ENCODE results near the gene CCNG2. TPM values are rescaled to one million over a fixed set of nuclear protein-coding genes. Genes with fewer than 3 reads are reported as not detected.

CCNG2 gene
- total RNA-seq, 2 experiments from 2014 or later, result 26.9 TPM

DNA sequence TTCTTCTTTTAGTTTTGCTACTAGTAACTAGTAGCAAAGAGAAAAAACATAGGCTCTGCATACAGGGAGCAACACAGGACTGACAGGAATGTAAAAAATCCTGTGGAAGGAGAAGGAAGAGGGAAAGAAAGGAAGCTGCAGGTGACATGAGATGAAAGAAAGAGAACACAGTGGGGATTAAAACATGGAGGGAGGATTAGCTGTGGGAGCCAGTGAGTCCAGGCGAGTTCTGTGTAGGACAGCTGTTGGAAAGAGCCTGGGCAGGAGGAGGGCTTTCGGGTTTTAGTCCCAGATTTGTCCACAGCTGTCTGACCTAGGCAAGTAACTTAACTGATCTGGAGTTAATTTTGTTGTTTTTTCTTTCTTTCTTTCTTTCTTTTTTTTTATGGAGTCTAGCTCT lies 21.6 kb downstream of the CCNG2 start:
- no peaks in the 10 kb centered on the region for H3K4me1 Mint-ChIP-seq (ENCODE audit: low read depth)
- no peaks in the 10 kb centered on the region for H3K36me3 Mint-ChIP-seq (ENCODE audit: low read depth)
- no peak overlapping the region for H3K27ac Mint-ChIP-seq
- no peak overlapping the region for H3K4me3 Mint-ChIP-seq
- H3K27me3 Mint-ChIP-seq (ENCODE audit: low read depth), result peaks cover 13% of the 10 kb centered on the region
- no peaks in the 10 kb centered on the region for H3K9me3 Mint-ChIP-seq (ENCODE audit: insufficient read depth)
- CTCF ChIA-PET, result interaction anchor here (1.2 to 2.9 kb wide), 3 partner anchors 10 to 83 kb away, joined by 3 to 11 read pairs (median 5); no protein-coding TSS in a partner anchor
- POLR2A ChIA-PET, result interaction anchor here (1.0 to 1.1 kb wide), 2 partner anchors 14 to 16 kb away, joined by 3 to 4 read pairs; no protein-coding TSS in a partner anchor
- ATAC-seq, result no peak
- DNase-seq, result no peak

DNA sequence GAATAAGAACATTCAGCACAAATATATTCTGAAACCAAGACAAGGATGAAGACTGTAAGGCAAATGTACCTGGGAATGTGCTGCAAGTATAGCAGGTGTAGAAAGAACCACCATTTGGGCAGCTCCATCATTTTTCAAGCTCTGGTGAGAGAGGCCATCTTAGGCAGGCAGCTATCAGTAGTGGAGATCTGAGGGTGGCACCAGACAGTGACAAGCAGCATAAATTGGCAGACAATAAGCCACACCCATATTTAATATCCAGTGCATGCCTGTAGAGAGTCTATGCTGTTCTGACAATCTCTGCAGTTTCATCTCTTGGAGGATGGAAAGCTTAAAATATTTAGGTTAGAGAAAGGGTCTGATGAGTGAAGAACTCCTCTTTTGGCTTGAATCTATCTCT lies 22.5 kb downstream of the CCNG2 start:
- ChIA-PET CTCF (interaction anchor here (1.1 to 2.9 kb wide), 3 partner anchors 9 to 84 kb away, joined by 3 to 11 read pairs (median 4); no protein-coding TSS in a partner anchor), POLR2A (no interaction called here)
- ATAC-seq (no peak), DNase-seq (no peak)
- Mint-ChIP-seq H3K36me3 (ENCODE audit: low read depth) (no peaks in the 10 kb centered on the region), H3K9me3 (ENCODE audit: insufficient read depth) (no peaks in the 10 kb centered on the region), H3K27ac (no peak overlapping the region), H3K27me3 (ENCODE audit: low read depth) (peaks cover 18% of the 10 kb centered on the region), H3K4me3 (no peak overlapping the region), H3K4me1 (ENCODE audit: low read depth) (no peaks in the 10 kb centered on the region)

DNA sequence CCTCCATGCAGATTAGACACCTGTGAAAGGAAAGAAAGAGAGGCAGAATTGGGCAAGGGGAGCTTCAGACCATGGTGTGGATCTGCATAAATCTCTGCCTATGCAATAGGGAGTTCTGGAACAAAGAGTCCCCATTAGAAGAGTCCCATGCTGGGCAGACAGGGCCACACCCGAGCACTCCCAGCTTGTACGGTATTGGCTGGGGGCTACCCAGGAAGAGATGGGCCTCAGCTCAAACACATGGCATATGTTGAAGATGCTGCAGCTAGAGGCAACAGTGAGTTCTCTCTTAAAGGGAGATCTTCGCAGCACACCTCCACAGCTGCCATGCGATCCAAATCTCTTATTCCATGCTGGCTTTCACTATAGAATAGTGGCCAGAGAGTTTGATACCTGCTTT lies 24.7 kb downstream of the CCNG2 start:
- CTCF ChIA-PET, result interaction anchor here (0.8 to 1.2 kb wide), 4 partner anchors 22 to 86 kb away, joined by 3 to 5 read pairs (median 3); no protein-coding TSS in a partner anchor
- POLR2A ChIA-PET, result interaction anchor here (1.7 kb wide), 1 partner anchor 8 kb away, joined by 4 read pairs; no protein-coding TSS in a partner anchor
- DNase-seq (no peak), ATAC-seq (no peak)
- H3K27ac Mint-ChIP-seq, result no peak overlapping the region
- no peaks in the 10 kb centered on the region for H3K36me3 Mint-ChIP-seq (ENCODE audit: low read depth)
- H3K9me3 Mint-ChIP-seq (ENCODE audit: insufficient read depth), result no peaks in the 10 kb centered on the region
- H3K4me3 Mint-ChIP-seq, result no peak overlapping the region
- H3K27me3 Mint-ChIP-seq (ENCODE audit: low read depth), result peaks cover 26% of the 10 kb centered on the region
- no peaks in the 10 kb centered on the region for H3K4me1 Mint-ChIP-seq (ENCODE audit: low read depth)

DNA sequence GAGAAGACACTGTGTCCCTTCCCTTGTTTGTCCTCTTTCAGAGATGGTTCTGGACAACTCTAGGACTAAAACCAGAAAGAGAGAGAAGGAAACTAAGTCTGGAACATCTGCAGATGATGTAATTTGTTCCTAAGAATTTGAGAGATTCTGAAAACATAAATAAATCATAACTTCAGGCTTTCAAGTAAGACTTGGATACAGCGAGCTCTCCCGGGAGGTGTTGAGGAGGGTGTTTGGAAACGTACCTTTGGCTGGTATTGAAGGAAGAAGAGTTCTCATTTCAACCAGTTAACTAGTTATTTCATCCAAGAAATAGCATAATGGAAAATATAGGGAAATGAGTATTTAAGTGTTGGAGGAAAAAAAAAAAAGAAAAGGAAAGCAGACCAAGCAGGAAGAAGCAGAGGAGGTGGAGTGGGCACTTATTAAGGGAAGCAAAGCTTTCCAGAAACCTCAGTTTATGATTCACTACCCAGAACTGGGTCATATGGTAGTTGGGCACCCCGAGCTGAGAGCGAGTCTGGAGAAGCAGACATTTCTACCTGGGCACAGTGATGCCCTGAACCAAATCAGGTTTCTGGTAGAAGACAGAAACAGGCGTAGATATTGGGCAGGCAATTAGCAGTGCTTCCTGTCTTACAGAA lies 26.9 kb downstream of the CCNG2 start:
- H3K4me3 Mint-ChIP-seq, result no peak overlapping the region
- H3K27ac Mint-ChIP-seq, result no peak overlapping the region
- DNase-seq (no peak), ATAC-seq (no peak)
- H3K4me1 Mint-ChIP-seq (ENCODE audit: low read depth), result no peaks in the 10 kb centered on the region
- POLR2A ChIA-PET, result interaction anchor here (0.9 kb wide), 1 partner anchor 9 kb away, joined by 3 read pairs; no protein-coding TSS in a partner anchor
- H3K27me3 Mint-ChIP-seq (ENCODE audit: low read depth), result peaks cover 19% of the 10 kb centered on the region
- H3K9me3 Mint-ChIP-seq (ENCODE audit: insufficient read depth), result no peaks in the 10 kb centered on the region
- CTCF ChIA-PET, result interaction anchor here (1.9 kb wide), 1 partner anchor 88 kb away, joined by 6 read pairs; no protein-coding TSS in a partner anchor
- H3K36me3 Mint-ChIP-seq (ENCODE audit: low read depth), result no peaks in the 10 kb centered on the region

DNA sequence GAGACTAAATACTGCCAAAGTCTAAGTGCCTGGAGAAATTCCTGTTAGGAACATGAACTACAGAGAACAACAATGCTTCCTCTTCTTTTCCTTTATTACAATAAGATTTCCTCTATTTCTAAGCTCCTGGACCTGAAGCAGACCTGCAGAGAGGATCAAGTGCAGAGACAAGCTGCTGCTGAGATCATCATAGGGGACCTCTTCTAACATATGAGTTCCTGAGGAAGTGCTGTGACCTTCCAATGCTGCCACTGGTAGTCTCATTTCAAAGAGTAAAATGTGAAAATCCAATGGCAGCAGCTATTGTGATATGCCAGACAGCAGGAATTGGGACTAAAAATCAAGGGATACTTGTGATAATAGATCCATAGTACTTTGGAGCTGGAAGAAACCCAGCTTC lies 28.0 kb downstream of the CCNG2 start:
- Mint-ChIP-seq H3K4me3 (no peak overlapping the region), H3K36me3 (ENCODE audit: low read depth) (no peaks in the 10 kb centered on the region), H3K27ac (no peak overlapping the region), H3K4me1 (ENCODE audit: low read depth) (no peaks in the 10 kb centered on the region), H3K9me3 (ENCODE audit: insufficient read depth) (no peaks in the 10 kb centered on the region), H3K27me3 (ENCODE audit: low read depth) (peaks cover 17% of the 10 kb centered on the region)
- ATAC-seq (no peak), DNase-seq (no peak)
- ChIA-PET CTCF (interaction anchor here (0.9 to 1.9 kb wide), 4 partner anchors 9 to 90 kb away, joined by 3 to 6 read pairs (median 4); no protein-coding TSS in a partner anchor), POLR2A (interaction anchor here (1.3 kb wide), 1 partner anchor 27 kb away, joined by 3 read pairs; no protein-coding TSS in a partner anchor)

DNA sequence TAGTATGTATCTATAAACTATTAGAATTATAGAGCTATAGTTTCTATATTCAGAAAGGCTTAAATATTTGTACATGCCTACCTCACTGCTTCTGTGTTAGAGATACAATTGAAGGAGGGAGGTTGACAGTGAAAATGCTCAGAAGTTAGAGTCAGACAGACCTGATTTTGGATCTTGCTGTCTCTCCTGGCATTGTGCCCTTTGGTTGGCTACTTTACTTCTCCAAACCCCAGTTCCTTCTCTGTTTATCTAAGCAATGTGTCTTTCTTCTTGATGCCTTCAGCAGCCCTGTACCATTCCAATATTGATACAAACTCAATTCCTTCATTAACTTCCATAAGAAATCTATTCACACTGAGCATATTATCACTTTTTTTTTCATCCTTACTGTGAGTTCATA lies 28.7 kb downstream of the CCNG2 start:
- no peak for DNase-seq
- H3K4me3 Mint-ChIP-seq, result no peak overlapping the region
- ChIA-PET CTCF (interaction anchor here (0.9 to 1.9 kb wide), 3 partner anchors 19 to 90 kb away, joined by 3 to 6 read pairs (median 4); no protein-coding TSS in a partner anchor), POLR2A (interaction anchor here (1.3 kb wide), 1 partner anchor 27 kb away, joined by 3 read pairs; no protein-coding TSS in a partner anchor)
- H3K27ac Mint-ChIP-seq, result no peak overlapping the region
- no peaks in the 10 kb centered on the region for H3K36me3 Mint-ChIP-seq (ENCODE audit: low read depth)
- peaks cover 17% of the 10 kb centered on the region for H3K27me3 Mint-ChIP-seq (ENCODE audit: low read depth)
- no peak for ATAC-seq
- no peaks in the 10 kb centered on the region for H3K4me1 Mint-ChIP-seq (ENCODE audit: low read depth)
- no peaks in the 10 kb centered on the region for H3K9me3 Mint-ChIP-seq (ENCODE audit: insufficient read depth)

DNA sequence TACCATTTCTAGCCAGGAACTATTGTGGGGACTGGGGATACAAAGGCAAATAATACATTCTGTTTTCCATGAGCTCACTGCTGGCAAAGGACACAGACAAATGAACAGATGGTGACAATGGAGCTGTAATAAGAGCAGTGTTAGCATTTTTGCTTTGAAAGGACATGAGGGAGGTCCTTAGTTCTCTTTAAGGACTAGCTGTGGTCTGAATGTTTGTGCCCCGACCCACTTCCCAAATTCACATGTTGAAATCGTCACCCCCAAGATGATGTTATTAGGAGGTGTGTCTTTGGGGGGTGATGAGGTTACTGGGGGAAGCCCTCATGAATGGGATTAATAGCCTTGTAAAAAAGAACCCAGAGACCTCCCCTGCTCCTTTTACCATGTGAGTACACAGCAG lies 30.3 kb downstream of the CCNG2 start:
- ChIA-PET POLR2A (no interaction called here), CTCF (interaction anchor here (1.2 to 3.5 kb wide), 3 partner anchors 11 to 92 kb away, joined by 3 to 13 read pairs (median 5); no protein-coding TSS in a partner anchor)
- no peaks in the 10 kb centered on the region for H3K9me3 Mint-ChIP-seq (ENCODE audit: insufficient read depth)
- DNase-seq, result no peak
- H3K4me3 Mint-ChIP-seq, result no peak overlapping the region
- H3K36me3 Mint-ChIP-seq (ENCODE audit: low read depth), result no peaks in the 10 kb centered on the region
- peaks cover 19% of the 10 kb centered on the region for H3K27me3 Mint-ChIP-seq (ENCODE audit: low read depth)
- no peak for ATAC-seq
- no peaks in the 10 kb centered on the region for H3K4me1 Mint-ChIP-seq (ENCODE audit: low read depth)
- no peak overlapping the region for H3K27ac Mint-ChIP-seq

DNA sequence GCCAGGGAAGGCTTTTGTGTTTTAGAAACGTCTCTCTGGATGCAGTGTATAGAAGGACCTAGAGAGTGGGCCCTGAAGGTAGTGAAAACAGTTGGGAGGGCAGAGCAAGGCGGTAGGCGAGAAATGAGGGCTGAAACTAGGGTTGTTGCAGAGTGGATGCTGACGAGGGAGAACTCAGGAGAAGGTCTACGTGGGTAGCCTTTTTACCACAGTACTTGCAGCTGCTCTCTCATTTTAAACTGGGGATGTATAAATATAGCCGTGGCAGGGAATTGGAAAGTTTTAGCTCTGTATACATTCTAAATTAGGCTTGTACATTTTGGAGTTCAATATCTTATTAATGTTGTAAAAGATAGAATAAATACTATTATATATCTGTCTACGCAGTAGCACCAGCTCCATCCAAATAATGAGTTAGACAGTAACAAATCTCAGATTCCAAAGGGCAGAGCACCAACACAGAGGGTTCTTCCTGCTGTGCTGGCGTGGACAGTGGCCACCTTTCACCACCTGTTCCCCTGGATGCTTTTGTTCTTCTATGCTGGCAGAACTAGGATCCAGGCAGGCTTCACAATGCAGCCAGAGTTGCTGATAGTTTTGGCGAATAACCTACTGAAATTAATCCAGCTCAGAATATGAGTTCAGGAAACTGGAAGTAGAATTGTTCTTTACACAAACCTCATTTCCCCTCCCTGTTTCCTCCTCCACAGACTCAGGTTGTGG lies 31.7 kb downstream of the CCNG2 start:
- ChIA-PET POLR2A (no interaction called here), CTCF (interaction anchor here (0.9 to 3.5 kb wide), 5 partner anchors 9 to 93 kb away, joined by 3 to 26 read pairs (median 9); no protein-coding TSS in a partner anchor)
- Mint-ChIP-seq H3K36me3 (ENCODE audit: low read depth) (no peaks in the 10 kb centered on the region), H3K4me1 (ENCODE audit: low read depth) (peaks cover 8% of the 10 kb centered on the region), H3K27ac (no peak overlapping the region), H3K4me3 (no peak overlapping the region), H3K27me3 (ENCODE audit: low read depth) (peaks cover 18% of the 10 kb centered on the region), H3K9me3 (ENCODE audit: insufficient read depth) (no peaks in the 10 kb centered on the region)
- no peak for DNase-seq
- ATAC-seq, result no peak

DNA sequence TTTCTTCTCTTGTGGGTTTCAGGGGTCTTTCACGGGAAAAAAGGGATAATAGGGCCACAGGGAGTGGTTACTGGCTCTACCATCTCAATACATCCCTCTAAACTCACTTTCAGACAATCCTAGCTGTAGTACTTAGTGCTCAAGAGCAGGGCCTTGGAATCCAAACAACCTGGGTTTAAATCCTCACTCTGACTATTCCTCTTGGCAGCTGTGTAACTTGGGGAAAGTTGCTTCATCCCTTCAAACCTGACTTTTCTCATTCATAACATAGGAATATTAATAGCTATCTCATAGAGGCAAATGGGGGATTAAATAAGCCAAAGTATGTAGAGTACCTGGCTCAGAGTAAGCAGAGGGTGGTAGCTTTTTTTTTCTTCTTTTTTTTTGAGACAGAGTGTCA lies 32.4 kb downstream of the CCNG2 start:
- Mint-ChIP-seq H3K4me1 (ENCODE audit: low read depth) (peaks cover 15% of the 10 kb centered on the region), H3K27ac (no peak overlapping the region), H3K27me3 (ENCODE audit: low read depth) (peaks cover 13% of the 10 kb centered on the region), H3K9me3 (ENCODE audit: insufficient read depth) (no peaks in the 10 kb centered on the region), H3K36me3 (ENCODE audit: low read depth) (no peaks in the 10 kb centered on the region), H3K4me3 (no peak overlapping the region)
- ChIA-PET POLR2A (interaction anchor here (1.4 kb wide), 1 partner anchor 8 kb away, joined by 4 read pairs; no protein-coding TSS in a partner anchor), CTCF (interaction anchor here (0.9 to 3.5 kb wide), 5 partner anchors 10 to 143 kb away, joined by 3 to 26 read pairs (median 9); no protein-coding TSS in a partner anchor)
- ATAC-seq (no peak), DNase-seq (no peak)

DNA sequence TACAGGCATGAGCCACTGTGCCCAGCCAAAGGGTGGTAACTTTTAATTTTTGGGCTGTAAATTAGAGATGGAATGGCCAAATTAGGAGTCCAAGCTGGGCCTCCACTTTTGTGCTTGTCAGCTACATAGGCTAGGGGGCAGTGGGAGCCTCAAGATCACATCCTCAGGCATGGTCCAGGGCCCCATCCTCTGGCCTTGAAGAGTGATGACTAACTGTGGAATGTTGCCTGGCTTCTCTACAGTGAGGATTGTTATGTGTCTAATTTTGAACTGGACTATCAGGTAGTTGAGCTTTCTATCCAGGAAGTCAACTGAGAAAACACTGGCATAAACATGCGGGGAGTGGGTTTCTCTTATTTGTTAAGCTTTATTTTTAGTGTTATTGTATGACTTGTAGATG lies 33.0 kb downstream of the CCNG2 start:
- Mint-ChIP-seq H3K4me1 (ENCODE audit: low read depth) (peaks cover 17% of the 10 kb centered on the region), H3K4me3 (no peak overlapping the region), H3K27ac (no peak overlapping the region), H3K36me3 (ENCODE audit: low read depth) (no peaks in the 10 kb centered on the region), H3K27me3 (ENCODE audit: low read depth) (peaks cover 9% of the 10 kb centered on the region), H3K9me3 (ENCODE audit: insufficient read depth) (no peaks in the 10 kb centered on the region)
- ATAC-seq (no peak), DNase-seq (no peak)
- CTCF ChIA-PET, result interaction anchor here (0.8 to 3.5 kb wide), 6 partner anchors 11 to 158 kb away, joined by 3 to 26 read pairs (median 6); no protein-coding TSS in a partner anchor
- POLR2A ChIA-PET, result interaction anchor here (1.4 kb wide), 1 partner anchor 9 kb away, joined by 4 read pairs; no protein-coding TSS in a partner anchor

DNA sequence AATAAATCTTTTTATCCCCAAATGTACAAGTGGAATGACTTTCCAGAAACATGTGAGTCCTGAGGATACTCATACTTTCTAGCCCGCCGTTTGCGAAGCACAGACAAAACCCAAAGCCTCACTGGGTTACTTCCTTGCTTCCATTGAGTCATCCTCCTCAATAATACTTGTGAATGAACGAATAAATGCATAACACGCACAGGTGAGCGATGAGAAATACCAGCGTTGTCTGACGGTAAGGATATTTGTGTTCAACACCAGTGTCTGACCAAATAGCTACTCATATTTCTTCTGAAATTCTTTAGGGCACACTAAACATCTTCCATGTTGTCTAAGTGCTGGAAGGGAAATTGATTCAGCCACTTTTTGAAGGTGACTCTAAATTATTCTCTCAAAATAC lies 36.0 kb downstream of the CCNG2 start:
- Mint-ChIP-seq H3K27me3 (ENCODE audit: low read depth) (peaks cover 4% of the 10 kb centered on the region), H3K27ac (peak overlapping the region; percentile 82), H3K9me3 (ENCODE audit: insufficient read depth) (no peaks in the 10 kb centered on the region), H3K36me3 (ENCODE audit: low read depth) (no peaks in the 10 kb centered on the region), H3K4me1 (ENCODE audit: low read depth) (peaks cover 20% of the 10 kb centered on the region), H3K4me3 (peak overlapping the region; percentile 71)
- ATAC-seq, result no peak
- CTCF ChIA-PET, result interaction anchor here (0.9 to 5.2 kb wide), 12 partner anchors 8 to 296 kb away, joined by 3 to 55 read pairs (median 4); partner anchors contain the start of gene SOWAHB
- no peak for DNase-seq
- POLR2A ChIA-PET, result interaction anchor here (0.5 to 2.1 kb wide), 6 partner anchors 10 to 345 kb away, joined by 3 to 15 read pairs (median 4); partner anchors contain the start of genes CCNG2 and CCNI

All from activated CD8-positive, alpha-beta T cell treated with anti-CD3 and anti-CD28 coated beads, Interleukin-2, amount 10 ng/mL, durations not matched to agents 7 days and 5 days (primary cell).